ENCODE measurements around the gene TALDO1.

TALDO1 gene

GRCh38 chr11:798093-798713 lies 50.9 kb downstream of the TALDO1 start, which contains the start of gene SLC25A22:
SLC25A22 (minus strand) TSS chr11:798281; CDS start chr11:795006, 3,275 bp downstream.
- Histone ChIP-seq H3K9me3 (ENCODE audit: control insufficient read depth, insufficient read depth, low read length) (no peaks in the 10 kb centered on the region), H3K36me3 (ENCODE audit: control insufficient read depth, insufficient read depth, low read length) (peaks cover 55% of the 10 kb centered on the region), H3K27ac (ENCODE audit: low read depth, low read length) (peak within 1 kb of the TSS; percentile 89), H3K4me3 (ENCODE audit: low read depth, low read length) (peak within 1 kb of the TSS; percentile 87), H3K4me1 (ENCODE audit: control insufficient read depth, insufficient read depth, low read length) (peaks cover 13% of the 10 kb centered on the region), H3K27me3 (ENCODE audit: control insufficient read depth, insufficient read depth, low read length) (no peaks in the 10 kb centered on the region), H3K9ac (ENCODE audit: low read depth, low read length) (peak within 1 kb of the TSS; percentile 77)

- H3K4me1 ChIP-seq (ENCODE audit: control insufficient read depth, insufficient read depth, low read length) = peaks cover 17% of the 10 kb centered on the region
- no peaks in the 10 kb centered on the region for H3K9me3 ChIP-seq (ENCODE audit: control insufficient read depth, insufficient read depth, low read length)
- no peak overlapping the region for H3K4me3 ChIP-seq (ENCODE audit: low read depth, low read length)
- H3K27me3 ChIP-seq (ENCODE audit: control insufficient read depth, insufficient read depth, low read length) = no peaks in the 10 kb centered on the region
- peaks cover 40% of the 10 kb centered on the region for H3K36me3 ChIP-seq (ENCODE audit: control insufficient read depth, insufficient read depth, low read length)
- H3K27ac ChIP-seq (ENCODE audit: low read depth, low read length) = no peak overlapping the region
- no peak overlapping the region for H3K9ac ChIP-seq (ENCODE audit: low read depth, low read length)
Measured at GRCh38 chr11:799641-800316, 52.5 kb downstream of the TALDO1 start.

GRCh38 chr11:800473-800872 lies 53.2 kb downstream of the TALDO1 start:
- Histone ChIP-seq H3K36me3 (ENCODE audit: control insufficient read depth, insufficient read depth, low read length) (peaks cover 40% of the 10 kb centered on the region), H3K9ac (ENCODE audit: low read depth, low read length) (no peak overlapping the region), H3K27me3 (ENCODE audit: control insufficient read depth, insufficient read depth, low read length) (no peaks in the 10 kb centered on the region), H3K27ac (ENCODE audit: low read depth, low read length) (no peak overlapping the region), H3K4me3 (ENCODE audit: low read depth, low read length) (no peak overlapping the region), H3K4me1 (ENCODE audit: control insufficient read depth, insufficient read depth, low read length) (peaks cover 18% of the 10 kb centered on the region), H3K9me3 (ENCODE audit: control insufficient read depth, insufficient read depth, low read length) (no peaks in the 10 kb centered on the region)

GRCh38 chr11:801097-801780 lies 54.0 kb downstream of the TALDO1 start:
- H3K4me3 ChIP-seq (ENCODE audit: low read depth, low read length) = no peak overlapping the region
- peaks cover 40% of the 10 kb centered on the region for H3K36me3 ChIP-seq (ENCODE audit: control insufficient read depth, insufficient read depth, low read length)
- no peaks in the 10 kb centered on the region for H3K27me3 ChIP-seq (ENCODE audit: control insufficient read depth, insufficient read depth, low read length)
- peaks cover 18% of the 10 kb centered on the region for H3K4me1 ChIP-seq (ENCODE audit: control insufficient read depth, insufficient read depth, low read length)
- H3K9me3 ChIP-seq (ENCODE audit: control insufficient read depth, insufficient read depth, low read length) = no peaks in the 10 kb centered on the region
- H3K27ac ChIP-seq (ENCODE audit: low read depth, low read length) = no peak overlapping the region
- H3K9ac ChIP-seq (ENCODE audit: low read depth, low read length) = no peak overlapping the region

- Histone ChIP-seq H3K9me3 (ENCODE audit: control insufficient read depth, insufficient read depth, low read length) (no peaks in the 10 kb centered on the region), H3K9ac (ENCODE audit: low read depth, low read length) (no peak overlapping the region), H3K36me3 (ENCODE audit: control insufficient read depth, insufficient read depth, low read length) (peaks cover 40% of the 10 kb centered on the region), H3K4me3 (ENCODE audit: low read depth, low read length) (no peak overlapping the region), H3K4me1 (ENCODE audit: control insufficient read depth, insufficient read depth, low read length) (peaks cover 10% of the 10 kb centered on the region), H3K27ac (ENCODE audit: low read depth, low read length) (no peak overlapping the region), H3K27me3 (ENCODE audit: control insufficient read depth, insufficient read depth, low read length) (no peaks in the 10 kb centered on the region)
Measured at GRCh38 chr11:802018-802617, 54.9 kb downstream of the TALDO1 start.

GRCh38 chr11:802693-803466 lies 55.6 kb downstream of the TALDO1 start:
- Histone ChIP-seq H3K27ac (ENCODE audit: low read depth, low read length) (no peak overlapping the region), H3K4me3 (ENCODE audit: low read depth, low read length) (no peak overlapping the region), H3K27me3 (ENCODE audit: control insufficient read depth, insufficient read depth, low read length) (no peaks in the 10 kb centered on the region), H3K9ac (ENCODE audit: low read depth, low read length) (no peak overlapping the region), H3K36me3 (ENCODE audit: control insufficient read depth, insufficient read depth, low read length) (peaks cover 40% of the 10 kb centered on the region), H3K9me3 (ENCODE audit: control insufficient read depth, insufficient read depth, low read length) (no peaks in the 10 kb centered on the region), H3K4me1 (ENCODE audit: control insufficient read depth, insufficient read depth, low read length) (peaks cover 9% of the 10 kb centered on the region; the same call in 1 of the 2 replicates)

- H3K9ac ChIP-seq (ENCODE audit: low read depth, low read length) = no peak overlapping the region
- H3K27me3 ChIP-seq (ENCODE audit: control insufficient read depth, insufficient read depth, low read length) = no peaks in the 10 kb centered on the region
- H3K36me3 ChIP-seq (ENCODE audit: control insufficient read depth, insufficient read depth, low read length) = peaks cover 40% of the 10 kb centered on the region
- H3K4me1 ChIP-seq (ENCODE audit: control insufficient read depth, insufficient read depth, low read length) = peaks cover 9% of the 10 kb centered on the region; the same call in 1 of the 2 replicates
- no peak overlapping the region for H3K27ac ChIP-seq (ENCODE audit: low read depth, low read length)
- no peaks in the 10 kb centered on the region for H3K9me3 ChIP-seq (ENCODE audit: control insufficient read depth, insufficient read depth, low read length)
- H3K4me3 ChIP-seq (ENCODE audit: low read depth, low read length) = no peak overlapping the region
Measured at GRCh38 chr11:803467-803742, 56.1 kb downstream of the TALDO1 start.

- peaks cover 9% of the 10 kb centered on the region; the same call in 1 of the 2 replicates for H3K4me1 ChIP-seq (ENCODE audit: control insufficient read depth, insufficient read depth, low read length)
- peaks cover 39% of the 10 kb centered on the region for H3K36me3 ChIP-seq (ENCODE audit: control insufficient read depth, insufficient read depth, low read length)
- H3K9me3 ChIP-seq (ENCODE audit: control insufficient read depth, insufficient read depth, low read length) = no peaks in the 10 kb centered on the region
- H3K4me3 ChIP-seq (ENCODE audit: low read depth, low read length) = peak overlapping the region; percentile 75
- H3K9ac ChIP-seq (ENCODE audit: low read depth, low read length) = no peak overlapping the region
- H3K27me3 ChIP-seq (ENCODE audit: control insufficient read depth, insufficient read depth, low read length) = no peaks in the 10 kb centered on the region
- H3K27ac ChIP-seq (ENCODE audit: low read depth, low read length) = no peak overlapping the region
Measured at GRCh38 chr11:803770-804598, 56.7 kb downstream of the TALDO1 start.

- H3K9ac ChIP-seq (ENCODE audit: low read depth, low read length) = no peak overlapping the region
- H3K4me1 ChIP-seq (ENCODE audit: control insufficient read depth, insufficient read depth, low read length) = peaks cover 9% of the 10 kb centered on the region; the same call in 1 of the 2 replicates
- H3K27ac ChIP-seq (ENCODE audit: low read depth, low read length) = peak overlapping the region; percentile 21
- H3K36me3 ChIP-seq (ENCODE audit: control insufficient read depth, insufficient read depth, low read length) = peaks cover 33% of the 10 kb centered on the region
- peak overlapping the region; percentile 75 for H3K4me3 ChIP-seq (ENCODE audit: low read depth, low read length)
- H3K27me3 ChIP-seq (ENCODE audit: control insufficient read depth, insufficient read depth, low read length) = no peaks in the 10 kb centered on the region
- no peaks in the 10 kb centered on the region for H3K9me3 ChIP-seq (ENCODE audit: control insufficient read depth, insufficient read depth, low read length)
Measured at GRCh38 chr11:804599-804964, 57.3 kb downstream of the TALDO1 start.
